ENCODE results near the gene FGF22. TPM values are rescaled to one million over a fixed set of nuclear protein-coding genes. Genes with fewer than 3 reads are reported as not detected.

The FGF22 gene
- total and polyA plus RNA-seq, 2 of the 8 experiments (the other 6 are each of a cell fraction or from before 2014, with no cell fraction given), result 0.44 to 1.7 TPM

GRCh38 chr19:623175-623916, 16.3 kb upstream of the FGF22 start:
- no peak overlapping the region for H2BK15ac ChIP-seq (ENCODE audit: low read length)
- FAIRE-seq, result no peak

More at GRCh38 chr19:623175-623916, 16.3 kb upstream of the FGF22 start:
- H3K79me1 ChIP-seq (ENCODE audit: low read depth, low read length), result no peaks in the 10 kb centered on the region
- H3K4me1 ChIP-seq (replicated peaks in 1 of 4; ENCODE audit: control insufficient read depth in 3 of 4, insufficient read depth in 4 of 4, low read length in 3 of 4), result no peaks in the 10 kb centered on the region
- no peak overlapping the region for H2BK20ac ChIP-seq (ENCODE audit: low read length)
- no peak overlapping the region for H4K5ac ChIP-seq (ENCODE audit: insufficient read length, low read depth, low read length)
- H3K9ac ChIP-seq (replicated peaks in 1 of 4; ENCODE audit: extremely low read depth in 1 of 4, low read depth in 3 of 4, low read length in 3 of 4), result no peak overlapping the region
- H2BK5ac ChIP-seq (ENCODE audit: low read depth, low read length), result peak overlapping the region; percentile 60; the same call in 1 of the 2 replicates
- H2AK5ac ChIP-seq (ENCODE audit: low read depth, low read length), result no peak overlapping the region
- no peak overlapping the region for H3K18ac ChIP-seq (ENCODE audit: extremely low read depth, low read length)
- H3K4me3 ChIP-seq (ENCODE audit: extremely low read depth in 1 of 4, insufficient read depth in 2 of 4, low read depth in 3 of 4, low read length in 4 of 4), result no peak overlapping the region
- no peak overlapping the region for H4K8ac ChIP-seq (ENCODE audit: extremely low read depth, insufficient read depth, low read length)
- CTCF ChIA-PET (ENCODE audit: partially characterized antibody), result interaction anchor here (0.9 to 2.0 kb wide), 5 partner anchors 8 to 114 kb away, joined by 4 to 6 read pairs (median 4); no protein-coding TSS in a partner anchor
- no peak for TF ChIP-seq SP1 (IDR thresholded peaks at IDR 0.05; ENCODE audit: low read depth, low read length)
- no peaks in the 10 kb centered on the region for H3K27me3 ChIP-seq (replicated peaks in 1 of 4; ENCODE audit: control insufficient read depth in 3 of 4, extremely low read depth in 1 of 4, insufficient read depth in 3 of 4, low read length in 3 of 4)
- no peak overlapping the region for H2BK120ac ChIP-seq (replicated peaks; ENCODE audit: low read depth, low read length)
- H2BK12ac ChIP-seq (ENCODE audit: low read depth, low read length), result no peak overlapping the region
- no peak overlapping the region for H3K56ac ChIP-seq (replicated peaks; ENCODE audit: insufficient read length, low read depth, low read length)
- no peak overlapping the region for H3K14ac ChIP-seq (ENCODE audit: insufficient read length)
- no peaks in the 10 kb centered on the region; a peak in 1 of 4 replicates for H3K79me2 ChIP-seq (ENCODE audit: control insufficient read depth in 1 of 2, insufficient read depth in 2 of 2, low read length in 2 of 2)
- peaks cover 3 to 13% of the 10 kb centered on the region in 2 experiments for H4K20me1 ChIP-seq (replicated peaks in 1 of 2; ENCODE audit: control insufficient read depth in 1 of 2, insufficient read depth in 2 of 2, low read length in 2 of 2)
- H3K4me2 ChIP-seq (ENCODE audit: insufficient read depth in 1 of 2, low read depth in 2 of 2, low read length in 2 of 2), result no peak overlapping the region
- H3K23me2 ChIP-seq (ENCODE audit: low read depth, low read length), result no peaks in the 10 kb centered on the region
- H2AFZ ChIP-seq (ENCODE audit: low read length), result no peak overlapping the region
- H4K91ac ChIP-seq (replicated peaks; ENCODE audit: insufficient read length, low read length), result no peak overlapping the region
- H3K9me3 ChIP-seq (ENCODE audit: insufficient read depth in 2 of 2, low read depth in 1 of 2, low read length in 1 of 2), result no peaks in the 10 kb centered on the region
- H3K27ac ChIP-seq (ENCODE audit: low read depth, low read length), result no peak overlapping the region; the same call in 1 of the 2 replicates
- 94% methylated on average over 41 of the region's 44 CpGs; no CpG with 5 or more reads in 1 of the 2 experiments for WGBS, 2 experiments (ENCODE audit: extremely low coverage in 1 of 2, insufficient coverage in 1 of 2, insufficient read length in 1 of 2, insufficient replicate concordance in 2 of 2, low coverage in 1 of 2, low lambda C conversion rate in 2 of 2, missing lambda C conversion rate in 1 of 2)
- no peak overlapping the region for H3K4ac ChIP-seq (replicated peaks; ENCODE audit: insufficient read length, low read depth, low read length)
- peaks cover 2 to 55% (median 31%) of the 10 kb centered on the region in 4 experiments; a peak in 7 of 8 replicates for H3K36me3 ChIP-seq (ENCODE audit: control insufficient read depth in 2 of 4, insufficient read depth in 4 of 4, low read length in 3 of 4)
- POLR2A ChIA-PET (ENCODE audit: partially characterized antibody), result interaction anchor here (0.7 to 2.0 kb wide), 6 partner anchors 9 to 190 kb away, joined by 3 to 4 read pairs (median 3); no protein-coding TSS in a partner anchor
- DNase-seq (ENCODE audit: low read depth in 1 of 2, low spot score in 2 of 2), result no peak
- H3K23ac ChIP-seq (ENCODE audit: insufficient read length), result no peak overlapping the region
